HG03520 (cell line): Measurements from ENCODE around the gene GNAS-AS1.

Experiments
- ATAC-seq: cut with Tn5 transposase; IDR thresholded peaks from one replicate; pipeline ENCODE4 v1.9.1; 2021; ENCODE audit warnings: mild to moderate bottlenecking, moderate library complexity; ENCODE audit not compliant: unreplicated experiment

GNAS-AS1 gene

DNA sequence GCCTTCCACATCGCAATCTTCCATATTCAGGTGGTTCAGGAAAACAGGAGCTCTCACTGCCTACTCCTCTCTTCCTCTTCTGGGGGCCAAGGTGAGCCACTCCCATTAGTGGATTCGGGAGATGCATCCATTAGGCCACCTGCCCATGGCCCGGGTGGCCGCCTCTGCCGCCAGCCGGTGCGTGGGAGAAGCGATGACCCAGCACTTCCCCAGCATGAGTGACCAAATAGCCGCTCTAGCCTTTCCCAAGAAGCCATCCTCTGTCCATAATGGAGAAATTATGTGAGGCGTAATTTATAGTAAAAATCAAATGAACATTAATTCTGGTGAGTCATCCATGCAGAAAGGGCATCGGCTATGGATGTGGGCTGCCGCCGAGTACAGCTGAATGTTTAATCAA lies 39.4 kb downstream of the GNAS-AS1 start:
- no peak for ATAC-seq

DNA sequence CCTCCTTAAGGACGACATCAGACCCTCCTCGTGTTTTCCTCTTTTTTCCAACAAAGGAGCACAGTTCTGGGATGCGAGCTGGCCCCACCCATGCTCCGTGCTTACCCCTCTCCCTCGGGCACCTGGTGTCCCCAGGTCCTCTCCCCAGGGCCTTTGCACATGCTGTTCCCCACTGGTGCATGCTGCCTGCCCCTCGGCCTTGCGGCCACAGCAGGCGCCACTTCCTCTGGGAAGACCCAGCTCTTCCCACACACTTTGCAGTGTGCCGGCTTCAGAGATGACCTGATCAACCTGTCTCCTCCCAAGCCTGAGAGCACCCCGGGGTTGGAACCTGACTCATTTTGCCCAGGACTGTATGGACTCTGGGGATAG lies 39.8 kb downstream of the GNAS-AS1 start:
- no peak for ATAC-seq

- ATAC-seq = no peak
These were observed 40.4 kb downstream of the GNAS-AS1 start for GRCh38 chr20:58810116-58810878.

GRCh38 chr20:58808271-58809046 lies 42.2 kb downstream of the GNAS-AS1 start:
- no peak for ATAC-seq

- ATAC-seq = no peak
These were observed 42.9 kb downstream of the GNAS-AS1 start for GRCh38 chr20:58807801-58808200.

DNA sequence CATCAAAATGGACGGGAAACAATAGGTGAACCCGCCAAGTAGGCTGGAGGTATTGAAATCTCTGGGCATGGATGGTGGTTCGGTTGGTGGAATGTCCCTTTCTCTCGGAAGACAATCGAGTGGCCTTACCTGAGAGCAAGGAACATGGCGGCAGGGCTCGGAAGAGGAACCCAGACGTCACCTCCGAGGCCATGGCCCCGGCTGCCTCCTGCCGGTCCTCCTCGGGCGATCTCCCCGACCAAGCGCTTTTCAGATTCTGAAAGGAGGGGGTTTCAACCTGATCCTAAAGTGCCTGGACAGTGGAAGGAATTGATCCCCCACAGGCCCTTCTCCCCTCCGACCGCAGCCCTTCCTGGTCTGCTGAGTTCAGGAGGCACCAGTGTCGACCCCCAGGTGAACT lies 47.2 kb downstream of the GNAS-AS1 start:
- no peak for ATAC-seq

DNA sequence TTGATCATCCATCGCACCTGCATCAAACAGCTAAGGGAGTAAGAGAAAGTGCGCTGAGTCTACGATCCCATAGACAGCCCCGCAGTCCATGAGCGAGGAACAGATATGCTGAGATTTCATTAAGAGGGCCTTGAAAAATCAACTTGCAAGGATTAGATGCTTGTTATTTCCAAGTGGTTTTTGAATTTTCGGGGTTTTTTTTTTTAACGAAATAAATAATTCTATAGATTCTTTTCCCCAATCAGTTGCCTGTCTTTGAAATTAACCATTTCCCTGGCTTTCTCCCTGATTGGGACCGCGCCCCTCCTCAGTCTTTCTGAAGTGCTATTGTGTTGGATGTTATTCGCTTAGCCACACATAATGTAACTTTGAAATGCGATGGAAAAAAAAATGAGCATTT lies 48.6 kb downstream of the GNAS-AS1 start:
- no peak for ATAC-seq

GRCh38 chr20:58800134-58800871 lies 50.4 kb downstream of the GNAS-AS1 start:
- ATAC-seq = no peak

DNA sequence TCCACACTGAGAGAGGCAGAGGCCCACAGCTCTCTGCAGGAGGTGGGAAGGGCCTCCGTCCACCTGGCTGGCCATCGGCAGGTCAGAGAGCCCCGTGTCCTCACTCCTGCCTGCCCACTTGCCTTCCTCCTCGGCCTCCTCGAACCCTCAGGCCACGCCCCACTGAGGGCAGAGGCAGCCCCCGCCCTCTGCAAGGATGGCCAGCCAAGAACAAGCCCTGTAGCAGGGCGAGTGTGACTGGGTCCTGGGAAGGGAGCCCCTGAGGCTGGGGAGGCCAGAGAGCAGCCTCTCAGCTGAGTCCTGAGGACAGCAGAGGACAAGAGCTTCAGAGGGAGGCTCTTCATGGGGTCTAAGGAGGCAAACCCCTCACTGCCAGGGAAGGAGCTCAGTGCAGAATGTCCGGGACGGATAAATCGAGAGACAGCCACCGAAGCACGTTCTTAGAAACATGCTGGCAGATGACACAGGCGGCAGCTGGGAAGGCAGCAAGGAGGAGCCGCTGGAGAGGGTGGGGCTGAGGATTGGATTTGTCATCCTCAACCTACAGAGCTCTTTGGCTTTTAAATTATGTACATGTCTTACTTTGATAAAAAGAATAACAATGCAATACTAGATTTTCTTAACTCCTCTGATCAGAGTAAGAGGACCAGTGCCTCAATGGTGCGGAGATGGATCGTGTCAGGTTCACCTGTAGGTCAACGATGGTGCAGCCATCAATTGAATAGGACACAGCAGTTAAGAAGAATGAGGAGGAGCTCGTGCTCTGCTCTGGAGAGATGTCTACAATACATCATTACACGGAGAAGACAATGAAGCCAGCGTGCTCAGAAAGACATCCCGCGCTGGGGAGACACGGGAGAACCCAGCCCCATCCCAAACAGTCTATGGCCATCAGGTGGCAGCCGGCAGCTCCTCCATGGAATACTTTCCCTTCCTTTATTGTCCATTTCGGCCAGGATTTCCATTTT lies 53.0 kb downstream of the GNAS-AS1 start:
- no peak for ATAC-seq

DNA sequence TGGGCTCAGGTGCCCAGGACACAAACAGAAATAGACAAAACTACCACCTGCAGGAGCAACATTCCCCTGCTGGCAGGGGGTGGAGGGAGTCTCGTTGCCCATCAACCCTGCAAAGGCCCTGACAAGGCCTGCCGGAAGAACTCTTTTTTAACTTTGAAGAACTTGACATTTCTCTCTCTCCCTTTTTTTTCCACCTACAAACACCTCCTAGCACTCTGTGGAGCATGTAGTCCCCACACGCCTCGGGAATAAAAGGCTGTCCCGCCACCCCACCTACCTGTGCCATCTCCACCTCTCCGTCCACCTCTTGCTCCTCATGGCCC lies 54.8 kb downstream of the GNAS-AS1 start:
- no peak for ATAC-seq

GRCh38 chr20:58795181-58795922 lies 55.4 kb downstream of the GNAS-AS1 start:
- no peak for ATAC-seq

DNA sequence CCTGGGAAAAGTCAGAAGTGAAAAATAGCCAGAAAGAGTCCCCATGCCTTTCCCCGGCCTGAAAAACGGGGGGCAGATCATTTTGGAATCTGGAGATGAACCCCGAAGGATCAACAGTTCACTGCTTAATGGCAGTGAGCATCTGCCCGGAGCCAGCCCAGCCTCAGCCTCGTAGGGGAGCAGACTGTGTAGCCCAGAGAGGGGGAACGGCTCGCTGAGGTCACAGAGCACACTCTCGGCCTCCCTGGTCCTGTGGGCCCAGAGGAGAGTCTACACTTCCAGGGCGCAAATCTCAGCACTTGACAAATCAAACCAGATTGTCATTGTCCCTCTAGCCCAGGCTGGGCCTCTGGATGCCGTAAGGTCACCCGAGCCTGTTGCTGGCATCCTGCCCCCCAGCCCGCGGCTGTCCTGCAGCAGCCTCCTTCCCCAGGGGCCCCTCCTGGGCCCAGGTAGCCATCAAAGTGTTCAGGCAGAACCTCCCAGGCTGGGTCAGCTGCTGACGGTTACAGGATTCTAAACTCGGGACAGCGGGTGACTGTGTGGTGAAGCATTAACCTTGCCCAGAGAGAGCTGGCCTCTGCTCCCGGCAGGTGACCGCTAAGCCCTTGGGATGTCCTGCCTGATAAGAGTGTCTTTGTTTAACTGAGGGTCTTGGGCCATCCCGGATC lies 56.1 kb downstream of the GNAS-AS1 start:
- no peak for ATAC-seq

- no peak for ATAC-seq
These were observed 56.9 kb downstream of the GNAS-AS1 start for GRCh38 chr20:58793512-58794420.

DNA sequence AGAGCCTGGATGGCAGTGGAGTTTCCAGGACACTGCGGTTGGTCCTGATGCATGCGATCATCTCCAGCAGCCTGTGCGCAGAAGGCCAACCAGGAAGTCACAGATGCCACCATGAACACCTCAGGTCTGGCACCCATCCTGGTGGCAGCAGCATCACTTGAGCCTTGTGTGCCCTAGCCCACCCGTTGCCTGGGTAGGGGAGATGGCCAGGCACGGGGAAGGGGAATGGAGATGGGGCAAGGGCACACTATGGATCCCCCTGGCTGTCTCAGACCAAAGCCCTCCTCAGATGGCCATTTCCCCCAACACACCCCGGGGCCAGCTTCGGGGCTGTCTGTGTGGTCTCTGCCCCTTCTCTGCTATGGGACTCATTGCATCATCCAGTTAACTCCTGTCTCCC lies 58.3 kb downstream of the GNAS-AS1 start:
- ATAC-seq = no peak

GRCh38 chr20:58791286-58791685 lies 59.4 kb downstream of the GNAS-AS1 start:
- no peak for ATAC-seq

- ATAC-seq = no peak
These were observed 60.2 kb downstream of the GNAS-AS1 start for GRCh38 chr20:58790454-58790853.

DNA sequence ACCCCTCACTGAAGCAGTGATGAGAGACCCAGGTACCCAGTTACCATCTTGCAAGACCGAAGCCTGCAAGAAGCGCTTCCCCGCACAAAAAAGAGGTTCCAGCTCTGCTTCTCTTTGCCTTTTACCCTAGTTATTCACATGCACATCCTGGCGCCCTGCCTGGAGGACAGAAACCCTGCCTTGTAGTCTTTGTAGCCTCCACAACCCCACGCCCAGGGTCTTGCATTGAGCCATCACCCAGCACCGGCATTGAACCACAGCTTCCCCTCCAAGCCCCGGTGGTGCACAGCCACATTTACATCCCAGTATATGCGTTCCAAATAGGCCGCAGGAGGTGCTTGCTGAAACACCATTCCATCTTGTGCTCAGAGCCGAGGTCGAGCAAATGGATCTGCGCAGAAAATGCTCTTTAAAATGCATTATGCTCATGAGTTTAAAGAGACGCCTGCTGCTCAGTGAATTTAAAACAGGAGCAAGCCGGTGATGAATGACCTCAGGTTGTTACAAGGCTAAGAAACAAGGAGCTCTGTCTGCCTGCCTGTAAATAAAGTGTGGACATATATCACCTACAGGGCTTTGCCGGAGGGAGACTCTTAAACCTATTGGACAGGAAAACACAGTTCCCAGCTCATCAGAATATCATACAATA lies 61.7 kb downstream of the GNAS-AS1 start:
- no peak for ATAC-seq
